ENCODE measurements around the gene BACH2. TPM values are rescaled to one million over a fixed set of nuclear protein-coding genes. Genes with fewer than 3 reads are reported as not detected.

BACH2 gene
- total and polyA plus RNA-seq, 10 of the 15 experiments (the other 5 are each of a cell fraction or from before 2014, with no cell fraction given): 0.03 to 0.28 (median 0.04) TPM; not detected in 3

DNA sequence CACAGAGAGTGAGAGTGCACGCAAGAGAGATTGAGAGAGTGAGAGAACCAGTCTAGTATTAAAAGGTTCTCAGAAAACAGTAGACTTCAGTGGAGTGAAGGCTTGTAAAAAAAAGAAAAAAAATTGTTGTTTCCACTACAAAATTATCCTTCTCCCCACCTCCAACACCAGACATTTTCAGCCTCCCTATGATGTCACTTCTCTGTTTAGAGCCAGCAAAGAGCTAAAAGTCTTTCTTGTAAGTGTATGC lies 77.8 kb downstream of the BACH2 start:
- no CpG with 5 or more reads among the region's 1 CpG for WGBS (ENCODE audit: insufficient coverage, insufficient replicate concordance, low lambda C conversion rate, missing lambda C conversion rate)
- FAIRE-seq: no peak

DNA sequence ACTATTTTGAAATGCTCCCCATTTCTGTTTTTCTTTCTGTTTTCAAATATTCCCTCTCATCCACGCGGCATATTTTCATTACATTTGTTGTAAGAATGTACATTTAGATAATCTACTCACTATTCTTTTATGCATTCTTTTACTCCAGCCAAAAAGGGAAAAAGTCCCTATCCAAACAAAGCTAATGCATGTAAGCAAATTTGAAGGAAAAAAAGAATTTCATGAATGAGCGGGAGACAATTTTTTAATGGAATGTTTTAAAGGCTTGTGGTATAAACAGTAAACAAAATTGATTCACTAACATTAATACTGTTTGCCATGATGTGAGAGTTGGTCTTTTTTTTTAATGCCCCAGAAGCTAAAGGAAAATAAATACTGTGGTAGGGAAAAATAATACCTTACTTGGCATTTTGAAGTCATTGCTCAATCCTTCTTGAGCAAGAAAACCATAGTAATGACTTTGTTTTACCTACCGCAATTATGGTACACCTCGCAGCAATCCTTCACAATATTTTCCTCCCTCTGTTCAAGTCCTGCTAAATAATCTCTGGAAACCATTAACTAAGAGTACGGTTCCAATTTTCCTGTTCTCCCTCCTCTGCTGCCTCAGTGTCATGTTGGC lies 79.0 kb downstream of the BACH2 start:
- BruUV-seq (replicated peaks): no TSS peak
- POLR2A ChIA-PET: interaction anchor here (1.0 kb wide), 1 partner anchor 29 kb away, joined by 3 read pairs; no protein-coding TSS in a partner anchor
- no peak for DNase-seq (ENCODE audit: low read depth, low spot score)
- no peak overlapping the region for H3K4me2 ChIP-seq (ENCODE audit: control insufficient read depth, insufficient read depth)
- no peaks in the 10 kb centered on the region; the same call in 2 of the 3 replicates for H3K9me3 ChIP-seq (replicated peaks; ENCODE audit: control insufficient read depth, insufficient read depth, low read length)
- H3K9ac ChIP-seq (ENCODE audit: control insufficient read depth, insufficient read depth, low read length): no peak overlapping the region
- no peaks in the 10 kb centered on the region for H3K79me2 ChIP-seq (ENCODE audit: control insufficient read depth, insufficient read depth, low read length)
- H4K20me1 ChIP-seq (ENCODE audit: control insufficient read depth, insufficient read depth): no peaks in the 10 kb centered on the region
- RAD21 ChIA-PET (ENCODE audit: unreplicated experiment): no interaction called here
- H3K36me3 ChIP-seq (ENCODE audit: control insufficient read depth in 2 of 2, insufficient read depth in 2 of 2, low read length in 1 of 2): no peaks in the 10 kb centered on the region
- no peaks in the 10 kb centered on the region; a peak in 1 of 4 replicates for H3K27me3 ChIP-seq (replicated peaks in 1 of 2; ENCODE audit: control insufficient read depth in 2 of 2, insufficient read depth in 2 of 2, low read length in 1 of 2)
- H3K27ac ChIP-seq (ENCODE audit: control insufficient read depth, insufficient read depth): no peak overlapping the region
- no peak overlapping the region for H2AFZ ChIP-seq (ENCODE audit: control insufficient read depth, low read depth, low read length)
- H3K4me1 ChIP-seq (ENCODE audit: control insufficient read depth, insufficient read depth, low read length): no peaks in the 10 kb centered on the region; the same call in none of the 2 replicates
- no peak for FAIRE-seq
- intact Hi-C loops (cut with micrococcal nuclease; ENCODE audit: unreplicated experiment) (no loop called here), in situ Hi-C loops (cut with MboI) (no loop called here)
- no peak for ATAC-seq
- SMC1A ChIA-PET (ENCODE audit: uncharacterized antibody, unreplicated experiment): interaction anchor here (1.0 to 1.6 kb wide), 3 partner anchors 14 to 46 kb away, joined by 3 to 4 read pairs (median 3); no protein-coding TSS in a partner anchor
- CTCF ChIA-PET: interaction anchor here (1.3 kb wide), 1 partner anchor 262 kb away, joined by 3 read pairs; no protein-coding TSS in a partner anchor
- 80% methylated on average over 6 of the region's 6 CpGs for WGBS (ENCODE audit: insufficient coverage, insufficient replicate concordance, low lambda C conversion rate, missing lambda C conversion rate)
- TF ChIP-seq DPF2 (IDR thresholded peaks at IDR 0.05) (no peak), BMI1 (IDR thresholded peaks at IDR 0.05; ENCODE audit: borderline replicate concordance) (no peak), TCF12 (IDR thresholded peaks at IDR 0.05; ENCODE audit: low read depth, low read length) (no peak)
- no peak overlapping the region for H3K4me3 ChIP-seq

More for the DNA sequence above, 77.8 kb downstream of the BACH2 start:
- ChIA-PET RAD21 (ENCODE audit: unreplicated experiment) (no interaction called here), CTCF (no interaction called here), SMC1A (ENCODE audit: uncharacterized antibody, unreplicated experiment) (no interaction called here), POLR2A (no interaction called here)
- no peaks in the 10 kb centered on the region for H3K36me3 ChIP-seq (ENCODE audit: control insufficient read depth in 2 of 2, insufficient read depth in 2 of 2, low read length in 1 of 2)
- H4K20me1 ChIP-seq (ENCODE audit: control insufficient read depth, insufficient read depth): no peaks in the 10 kb centered on the region
- H2AFZ ChIP-seq (ENCODE audit: control insufficient read depth, low read depth, low read length): no peak overlapping the region
- H3K4me1 ChIP-seq (ENCODE audit: control insufficient read depth, insufficient read depth, low read length): no peaks in the 10 kb centered on the region; the same call in none of the 2 replicates
- no peak for DNase-seq (ENCODE audit: low read depth, low spot score)
- no TSS peak for BruUV-seq (replicated peaks)
- ATAC-seq: no peak; the same call in 2 of the 3 replicates
- intact Hi-C loops (cut with micrococcal nuclease; ENCODE audit: unreplicated experiment) (no loop called here), in situ Hi-C loops (cut with MboI) (no loop called here)
- 0 out of 2 replicates have a peak overlapping the region, but pooled peaks have one; percentile 13 for H3K4me2 ChIP-seq (ENCODE audit: control insufficient read depth, insufficient read depth)
- peaks cover 2% of the 10 kb centered on the region; the same call in 1 of the 3 replicates for H3K9me3 ChIP-seq (replicated peaks; ENCODE audit: control insufficient read depth, insufficient read depth, low read length)
- TF ChIP-seq EGR1 (IDR thresholded peaks at IDR 0.05; ENCODE audit: borderline replicate concordance in 1 of 2, low read depth in 2 of 2, low read length in 2 of 2) (no peak), CREM (IDR thresholded peaks at IDR 0.05; ENCODE audit: low read depth) (no peak), ATF7 (IDR thresholded peaks at IDR 0.05; ENCODE audit: low read depth) (no peak), ZBED1 (IDR thresholded peaks at IDR 0.05; ENCODE audit: borderline replicate concordance) (no peak), IRF4 (IDR thresholded peaks at IDR 0.05; ENCODE audit: low read depth, low read length) (no peak), STAT1 (conservative IDR thresholded peaks at IDR 0.05) (no peak), ZNF207 (IDR thresholded peaks at IDR 0.05; ENCODE audit: borderline replicate concordance) (no peak), RB1 (IDR thresholded peaks at IDR 0.05; ENCODE audit: borderline replicate concordance) (no peak), CBFB (IDR thresholded peaks at IDR 0.05; ENCODE audit: low read depth) (no peak), SUPT20H (IDR thresholded peaks at IDR 0.05; ENCODE audit: borderline replicate concordance, control insufficient read depth, low read depth, low read length) (no peak), CHD1 (IDR thresholded peaks at IDR 0.05; ENCODE audit: low read depth, low read length) (no peak), YY1 (IDR thresholded peaks at IDR 0.05; ENCODE audit: low read depth, low read length) (no peak), SMC3 (IDR thresholded peaks at IDR 0.05; ENCODE audit: borderline replicate concordance, low read length) (no peak), GABPA (IDR thresholded peaks at IDR 0.05; ENCODE audit: low read depth) (no peak)
- no peaks in the 10 kb centered on the region for H3K79me2 ChIP-seq (ENCODE audit: control insufficient read depth, insufficient read depth, low read length)
- H3K4me3 ChIP-seq: no peak overlapping the region
- H3K27ac ChIP-seq (ENCODE audit: control insufficient read depth, insufficient read depth): no peak overlapping the region
- no peak overlapping the region for H3K9ac ChIP-seq (ENCODE audit: control insufficient read depth, insufficient read depth, low read length)
- H3K27me3 ChIP-seq (replicated peaks in 1 of 2; ENCODE audit: control insufficient read depth in 2 of 2, insufficient read depth in 2 of 2, low read length in 1 of 2): no peaks in the 10 kb centered on the region; a peak in 1 of 4 replicates
